NT2/D1 (cell line): ENCODE results near the gene ASAP2.

ENCODE experiments used
- YY1 ChIP-seq: IDR thresholded peaks from 2 replicates; pipeline ENCODE4 v1.6.1; 2011; ENCODE audit not compliant: insufficient read length, insufficient read depth
- ZNF274 ChIP-seq: IDR thresholded peaks from 2 replicates; pipeline ENCODE4 v1.6.1; 2011; ENCODE audit warnings: mild to moderate bottlenecking, low read depth, low read length

DNA sequence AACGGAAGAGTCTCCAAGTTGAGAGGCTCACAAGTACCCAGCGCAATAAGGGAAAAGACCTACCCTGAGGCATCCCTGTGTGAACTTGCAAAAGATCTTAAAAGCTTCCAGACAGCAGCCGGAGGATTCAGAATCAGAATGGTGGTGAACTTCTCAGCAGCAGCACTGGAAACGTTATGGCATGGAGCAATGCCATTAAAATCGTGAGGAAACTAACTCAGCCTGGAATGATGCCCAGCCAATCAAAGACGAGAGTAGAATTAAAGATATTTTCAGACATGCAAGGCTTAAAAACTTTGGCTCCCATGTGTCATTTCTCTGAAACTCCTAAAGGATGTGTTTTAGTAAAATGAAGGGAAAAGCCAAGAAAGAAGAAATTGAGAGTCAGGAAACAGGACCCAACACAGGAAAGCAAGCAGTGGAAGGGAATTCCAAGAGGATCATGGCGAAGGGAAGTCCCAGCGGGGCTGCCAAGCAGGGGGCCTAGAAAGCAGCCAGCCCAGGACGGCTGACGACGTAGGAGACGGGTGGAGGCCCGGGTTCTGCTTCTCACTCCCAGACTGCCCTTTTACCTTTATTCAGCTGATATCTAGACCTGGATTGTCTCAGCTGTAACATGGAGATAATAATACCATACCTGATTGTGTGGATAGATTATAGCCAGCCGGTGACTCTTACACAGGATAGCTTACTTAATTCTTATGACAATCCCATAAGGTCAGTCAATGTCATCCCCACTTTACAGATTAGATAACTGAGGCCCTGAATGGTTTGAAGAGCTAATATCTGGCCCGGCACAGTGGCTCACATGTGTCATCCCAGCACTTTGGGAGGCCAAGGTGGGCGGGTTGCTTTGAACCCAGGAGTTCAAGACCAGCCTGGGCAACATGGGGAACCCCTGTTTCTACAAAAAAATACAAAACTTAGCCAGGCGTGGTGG lies 92.8 kb downstream of the ASAP2 start:
- TF ChIP-seq ZNF274 (no peak), YY1 (no peak)
